OCI-LY1 (cell line): ENCODE measurements around the gene BPIFB4.

ENCODE experiments used
- H2AFZ ChIP-seq: fragments of 200-600 bp; sonication (generic), shearing (Covaris generic); 2 replicates; pipeline ENCODE4 v1.6.0; 2014; ENCODE audit warnings: antibody characterized with exemption, mild to moderate bottlenecking, low read length
- H3F3A ChIP-seq: fragments of 200-600 bp; sonication (generic), shearing (Covaris generic); 2 replicates; pipeline ENCODE4 v1.6.0; 2014; ENCODE audit warnings: mild to moderate bottlenecking, antibody characterized with exemption, low read length, moderate library complexity; ENCODE audit not compliant: insufficient read depth
- H3K27ac ChIP-seq: fragments of 200-600 bp; sonication (generic); 2 replicates; pipeline ENCODE4 v1.5.1; 2014; ENCODE audit warnings: low read length, mixed run types, mild to moderate bottlenecking, low read depth; ENCODE audit not compliant: poor library complexity, severe bottlenecking
- H3K27me3 ChIP-seq: fragments of 200-600 bp; sonication (generic); 2 replicates; pipeline ENCODE4 v1.6.0; 2014; ENCODE audit warnings: antibody characterized with exemption, mild to moderate bottlenecking, low read length, moderate library complexity; ENCODE audit not compliant: insufficient read depth
- H3K36me3 ChIP-seq: fragments of 200-600 bp; sonication (generic); 2 replicates; pipeline ENCODE4 v1.6.1; 2014; ENCODE audit warnings: mild to moderate bottlenecking, antibody characterized with exemption, low read length, moderate library complexity, mixed read lengths; ENCODE audit not compliant: insufficient read depth
- H3K4me1 ChIP-seq: fragments of 200-600 bp; sonication (generic); 2 replicates; pipeline ENCODE4 v1.5.1; 2014; ENCODE audit warnings: mild to moderate bottlenecking, low read length, moderate library complexity; ENCODE audit not compliant: insufficient read depth, severe bottlenecking
- H3K4me2 ChIP-seq: fragments of 200-600 bp; sonication (generic), shearing (Covaris generic); 2 replicates; pipeline ENCODE4 v1.6.1; 2014; ENCODE audit warnings: low read length
- H3K4me3 ChIP-seq: fragments of 200-600 bp; sonication (generic); 2 replicates; pipeline ENCODE4 v1.5.1; 2014; ENCODE audit warnings: low read length, low read depth, mild to moderate bottlenecking, mixed read lengths; ENCODE audit not compliant: poor library complexity, severe bottlenecking
- H3K79me2 ChIP-seq: fragments of 200-600 bp; shearing (Covaris generic); 2 replicates; pipeline ENCODE4 v1.6.1; 2016; ENCODE audit warnings: mixed run types, low read length, mixed read lengths; ENCODE audit not compliant: insufficient read depth
- H3K9ac ChIP-seq: fragments of 200-600 bp; sonication (generic), shearing (Covaris generic); 2 replicates; pipeline ENCODE4 v1.6.1; 2014; ENCODE audit warnings: mild to moderate bottlenecking, low read length, mixed read lengths
- H3K9me2 ChIP-seq: fragments of 200-600 bp; sonication (generic), shearing (Covaris generic); 2 replicates; pipeline ENCODE4 v1.6.1; 2014; ENCODE audit warnings: low read depth, mild to moderate bottlenecking, low read length, mixed read lengths
- H3K9me3 ChIP-seq: fragments of 200-600 bp; shearing (Covaris generic); 2 replicates; pipeline ENCODE4 v1.6.1; 2014; ENCODE audit warnings: low read length, mixed read lengths
- H4K20me1 ChIP-seq: fragments of 200-600 bp; sonication (generic), shearing (Covaris generic); 2 replicates; pipeline ENCODE4 v1.6.0; 2016; ENCODE audit warnings: mild to moderate bottlenecking, low read length; ENCODE audit not compliant: insufficient read depth
- CTCF ChIP-seq: fragments of 200-600 bp; sonication (generic), shearing (Covaris generic); IDR thresholded peaks from 2 replicates; pipeline ENCODE4 v1.5.1; 2017; ENCODE audit warnings: mild to moderate bottlenecking, antibody characterized with exemption, low read length, moderate library complexity, mixed read lengths
- EZH2 ChIP-seq: fragments of 200-600 bp; sonication (generic), shearing (Covaris generic); IDR thresholded peaks from 2 replicates; pipeline ENCODE4 v1.8.0; 2017; ENCODE audit warnings: borderline replicate concordance, mixed run types, mild to moderate bottlenecking, antibody characterized with exemption, low read length, moderate library complexity, mixed read lengths

Gene BPIFB4

DNA sequence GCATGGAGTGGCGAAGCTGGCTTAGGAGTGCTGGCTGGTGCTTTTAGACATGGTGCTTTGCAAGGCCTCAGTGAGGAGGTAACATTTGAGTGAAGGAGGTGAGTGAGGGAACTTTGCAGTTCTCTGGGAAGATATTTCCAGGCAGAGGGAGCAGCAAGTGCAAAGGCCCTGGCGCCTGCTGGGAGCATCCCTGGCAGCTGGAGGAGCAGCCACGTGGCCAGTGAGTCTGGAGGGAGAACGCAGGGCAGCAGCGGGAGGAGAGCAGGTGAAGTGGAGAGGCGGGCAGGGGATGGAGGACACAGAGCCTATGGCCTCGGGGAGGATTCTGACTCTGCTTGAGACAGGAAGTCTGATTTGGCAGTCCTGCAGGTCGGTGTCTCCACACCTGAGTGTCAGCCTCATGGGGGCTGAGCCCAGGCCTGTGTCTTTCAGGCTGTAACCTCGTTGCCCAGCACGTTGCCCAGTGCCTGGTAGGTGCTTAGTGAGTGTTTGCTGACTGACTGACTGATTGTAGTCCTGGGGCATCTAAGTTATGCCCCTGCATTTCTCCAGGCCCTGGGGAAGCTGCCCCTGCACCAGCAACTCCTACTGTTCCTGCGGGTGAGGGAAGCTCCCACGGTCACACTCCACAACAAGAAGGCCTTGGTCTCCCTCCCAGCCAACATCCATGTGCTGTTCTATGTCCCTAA lies 11.0 kb upstream of the BPIFB4 start:
- Histone ChIP-seq H3K9ac (no peak overlapping the region), H3F3A (no peaks in the 10 kb centered on the region), H3K4me2 (no peak overlapping the region), H3K36me3 (no peaks in the 10 kb centered on the region), H3K4me1 (no peaks in the 10 kb centered on the region), H2AFZ (no peak overlapping the region), H3K9me3 (no peaks in the 10 kb centered on the region), H3K4me3 (no peak overlapping the region), H3K27me3 (0 out of 2 replicates have a peak, but pooled peaks cover 8% of the 10 kb centered on the region), H3K27ac (no peak overlapping the region), H3K79me2 (no peaks in the 10 kb centered on the region), H3K9me2 (no peaks in the 10 kb centered on the region), H4K20me1 (no peaks in the 10 kb centered on the region)
- TF ChIP-seq EZH2 (no peak), CTCF (no peak)

- Histone ChIP-seq H3K79me2 (no peaks in the 10 kb centered on the region), H3K4me2 (no peak overlapping the region), H3K4me1 (no peaks in the 10 kb centered on the region), H2AFZ (no peak overlapping the region), H3K9ac (no peak overlapping the region), H3K27ac (no peak overlapping the region), H3K36me3 (no peaks in the 10 kb centered on the region), H3K9me2 (no peaks in the 10 kb centered on the region), H3K4me3 (no peak overlapping the region), H3K27me3 (0 out of 2 replicates have a peak, but pooled peaks cover 4% of the 10 kb centered on the region), H3F3A (no peaks in the 10 kb centered on the region), H3K9me3 (no peaks in the 10 kb centered on the region), H4K20me1 (no peaks in the 10 kb centered on the region)
- no peak for TF ChIP-seq EZH2
- TF ChIP-seq CTCF, result no peak
Measured at GRCh38 chr20:33069673-33070072, 9.8 kb upstream of the BPIFB4 start.

DNA sequence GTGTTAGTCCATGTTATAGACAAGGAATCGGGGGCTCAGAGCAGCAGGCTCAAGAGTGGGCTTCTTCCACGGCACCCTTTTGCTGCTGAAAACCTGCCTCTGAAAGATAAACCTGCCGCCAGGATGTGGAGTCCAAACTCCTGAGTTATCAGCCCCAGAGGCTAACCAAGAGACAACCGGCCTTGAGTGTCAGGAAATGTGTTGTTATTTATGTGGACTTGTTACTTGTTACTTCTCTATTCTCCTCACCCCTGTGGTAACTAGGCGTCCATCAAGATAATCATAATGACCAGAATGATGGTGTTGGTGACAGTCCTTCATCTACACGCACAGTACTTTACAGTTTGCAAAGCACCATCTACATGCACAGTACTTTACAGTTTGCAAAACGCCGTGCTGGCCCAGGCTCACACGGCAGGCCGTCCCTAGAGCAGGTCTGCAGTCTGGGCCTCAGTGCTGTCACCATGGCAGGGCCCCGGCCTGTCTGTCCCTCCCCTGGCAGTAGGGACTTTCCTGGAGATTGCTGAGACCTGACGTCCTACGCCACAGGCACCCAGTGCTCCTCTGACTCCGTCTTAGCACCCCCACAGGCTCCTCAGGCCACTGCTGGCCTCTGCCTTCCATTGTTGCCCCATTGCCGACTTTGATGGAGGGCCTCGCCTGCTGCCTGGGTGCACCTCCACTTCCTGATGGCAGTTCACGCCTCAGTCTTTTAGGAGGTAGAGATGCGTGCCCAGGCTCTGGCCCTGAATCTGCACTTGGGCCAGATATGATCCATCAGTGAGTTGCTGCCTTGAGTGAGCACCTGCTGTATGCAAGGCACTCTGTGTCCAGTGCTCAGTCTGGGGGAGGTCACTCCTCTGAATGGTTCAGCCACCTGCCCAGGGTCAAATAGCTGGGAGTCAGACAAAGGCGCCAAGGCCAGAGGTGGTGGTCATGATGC lies 9.1 kb upstream of the BPIFB4 start:
- no peaks in the 10 kb centered on the region for H3F3A ChIP-seq
- H3K79me2 ChIP-seq, result no peaks in the 10 kb centered on the region
- no peaks in the 10 kb centered on the region for H4K20me1 ChIP-seq
- 0 out of 2 replicates have a peak, but pooled peaks cover 4% of the 10 kb centered on the region for H3K27me3 ChIP-seq
- no peaks in the 10 kb centered on the region for H3K36me3 ChIP-seq
- no peak overlapping the region for H3K4me2 ChIP-seq
- H3K4me3 ChIP-seq, result no peak overlapping the region
- H3K27ac ChIP-seq, result no peak overlapping the region
- H3K9me2 ChIP-seq, result no peaks in the 10 kb centered on the region
- H3K9me3 ChIP-seq, result no peaks in the 10 kb centered on the region
- no peak overlapping the region for H2AFZ ChIP-seq
- TF ChIP-seq CTCF (no peak), EZH2 (no peak)
- no peaks in the 10 kb centered on the region for H3K4me1 ChIP-seq
- H3K9ac ChIP-seq, result no peak overlapping the region
